Measurements from ENCODE around the gene POU2F1. TPM values are rescaled to one million over a fixed set of nuclear protein-coding genes. Genes with fewer than 3 reads are reported as not detected.
"Not testable (repeated sequence)": the region's sequence is repeated elsewhere in the genome, so short reads cannot be mapped to it uniquely, and the experiment has no call there.

The POU2F1 gene
- total RNA-seq, 1 experiment from 2014 or later, result 11.5 TPM

- DNase-seq (ENCODE audit: extremely low read depth, low read depth), result no peak
Observed at GRCh38 chr1:167305059-167305705, 84.5 kb downstream of the POU2F1 start.

- DNase-seq (ENCODE audit: extremely low read depth, low read depth), result no peak
Observed at GRCh38 chr1:167305706-167306277, 85.1 kb downstream of the POU2F1 start.

- DNase-seq (ENCODE audit: extremely low read depth, low read depth), result no peak
Observed at GRCh38 chr1:167310732-167311131, 90.0 kb downstream of the POU2F1 start.

GRCh38 chr1:167312871-167313270 lies 92.2 kb downstream of the POU2F1 start:
- DNase-seq (ENCODE audit: extremely low read depth, low read depth), result no peak

- DNase-seq (ENCODE audit: extremely low read depth, low read depth), result no peak
Observed at GRCh38 chr1:167314671-167315070, 94.0 kb downstream of the POU2F1 start.

GRCh38 chr1:167317463-167317862 lies 96.8 kb downstream of the POU2F1 start:
- DNase-seq (ENCODE audit: extremely low read depth, low read depth), result no peak

GRCh38 chr1:167319206-167319605 lies 98.5 kb downstream of the POU2F1 start:
- not testable (repeated sequence) for DNase-seq (ENCODE audit: extremely low read depth, low read depth)

GRCh38 chr1:167322483-167322882 lies 101.8 kb downstream of the POU2F1 start:
- DNase-seq (ENCODE audit: extremely low read depth, low read depth), result no peak

GRCh38 chr1:167325151-167325550 lies 104.5 kb downstream of the POU2F1 start:
- no peak for DNase-seq (ENCODE audit: extremely low read depth, low read depth)

- no peak for DNase-seq (ENCODE audit: extremely low read depth, low read depth)
Observed at GRCh38 chr1:167328306-167328815, 107.7 kb downstream of the POU2F1 start.

- no peak for DNase-seq (ENCODE audit: extremely low read depth, low read depth)
Observed at GRCh38 chr1:167328816-167329483, 108.3 kb downstream of the POU2F1 start.

GRCh38 chr1:167330601-167331293 lies 110.1 kb downstream of the POU2F1 start:
- no peak for DNase-seq (ENCODE audit: extremely low read depth, low read depth)

GRCh38 chr1:167331650-167332049 lies 111.0 kb downstream of the POU2F1 start:
- no peak for DNase-seq (ENCODE audit: extremely low read depth, low read depth)

- no peak for DNase-seq (ENCODE audit: extremely low read depth, low read depth)
Observed at GRCh38 chr1:167332503-167332902, 111.8 kb downstream of the POU2F1 start.

GRCh38 chr1:167333124-167333523 lies 112.4 kb downstream of the POU2F1 start:
- DNase-seq (ENCODE audit: extremely low read depth, low read depth), result no peak

- DNase-seq (ENCODE audit: extremely low read depth, low read depth), result no peak
Observed at GRCh38 chr1:167333703-167334102, 113.0 kb downstream of the POU2F1 start.

- no peak for DNase-seq (ENCODE audit: extremely low read depth, low read depth)
Observed at GRCh38 chr1:167339405-167339804, 118.7 kb downstream of the POU2F1 start.

GRCh38 chr1:167342846-167343245 lies 122.2 kb downstream of the POU2F1 start:
- DNase-seq (ENCODE audit: extremely low read depth, low read depth), result no peak

GRCh38 chr1:167344112-167344511 lies 123.4 kb downstream of the POU2F1 start:
- no peak for DNase-seq (ENCODE audit: extremely low read depth, low read depth)

- no peak for DNase-seq (ENCODE audit: extremely low read depth, low read depth)
Observed at GRCh38 chr1:167344615-167345385, 124.1 kb downstream of the POU2F1 start.

GRCh38 chr1:167345386-167345733 lies 124.7 kb downstream of the POU2F1 start:
- no peak for DNase-seq (ENCODE audit: extremely low read depth, low read depth)
